HCT116 (cell line): ENCODE data around the gene LIPT1. TPM values are rescaled to one million over a fixed set of nuclear protein-coding genes. Genes with fewer than 3 reads are reported as not detected.

ENCODE experiments used
- ATAC-seq: fragments of 200-7000 bp; cut with Tn5 transposase; 2 replicates; pipeline ENCODE4 v1.9.1; 2020; ENCODE audit warnings: mild to moderate bottlenecking, moderate library complexity
- BruUV-seq: library from RNA; stranded (reverse); fragments of 400-500 nt; replicated peaks from 2 replicates; lab custom pipeline; 2021; lab: Mats Ljungman, UMichigan
- CTCF ChIA-PET: fragments of 300-600 bp; sonication (Branson Sonifier 250); formaldehyde crosslinking; loops from one replicate; lab custom pipeline; 2021; ENCODE audit warnings: antibody characterized with exemption; lab: Charles Lee
- POLR2A ChIA-PET: fragments of 300-600, 350-600 bp; sonication (Branson Sonifier 250); formaldehyde crosslinking; loops from one replicate; lab custom pipeline; 2021; ENCODE audit warnings: antibody characterized with exemption; lab: Charles Lee
- RAD21 ChIA-PET, 2 experiments: fragments of 300-600 bp; sonication (Branson Sonifier 250); formaldehyde crosslinking; loops; one replicate each; lab custom pipeline; 2023; ENCODE audit warnings: low total read pairs in 2 of 2; ENCODE audit not compliant: uncharacterized antibody in 2 of 2, unreplicated experiment in 2 of 2, low non-redundant PET in 1 of 2; lab: Charles Lee
- DNase-seq: peaks from one replicate; pipeline ENCODE4 v3.0.0-alpha.2; 2010; ENCODE audit warnings: low read depth, low spot score
- H2AFZ ChIP-seq: fragments of 200-600 bp; shearing (Covaris generic), sonication (generic); 2 replicates; pipeline ENCODE4 v1.6.1; 2017; ENCODE audit warnings: low read depth, mixed run types, mixed read lengths, antibody characterized with exemption, low read length; ENCODE audit not compliant: poor library complexity, severe bottlenecking
- H3K27ac ChIP-seq: 2 replicates; pipeline ENCODE4 v1.5.1; 2012; ENCODE audit warnings: low read depth, low read length
- H3K27me3 ChIP-seq: fragments of 200-600 bp; sonication (generic); 2 replicates; pipeline ENCODE4 v1.6.1; 2016; ENCODE audit warnings: mixed run types, low read length, mixed read lengths; ENCODE audit not compliant: insufficient read depth
- H3K36me3 ChIP-seq, 2 experiments: fragments of 200-500 bp in 1 of 2; fragments of 200-600 bp in 1 of 2; sonication (Bioruptor generic) in 1 of 2; sonication (generic) in 1 of 2; 2 replicates each; pipeline versions ENCODE4 v1.5.1 to v1.6.1; 2014 to 2016; ENCODE audit warnings: low read length in 2 of 2, inconsistent platforms in 1 of 2, mixed read lengths in 1 of 2, mixed run types in 1 of 2; ENCODE audit not compliant: insufficient read depth in 2 of 2, control insufficient read depth in 1 of 2
- H3K4me1 ChIP-seq, 2 experiments: fragments of 200-600 bp in 1 of 2; sonication (generic) in 1 of 2; 2 replicates each; pipeline versions ENCODE4 v1.5.1 to v1.6.1; 2012 to 2017; ENCODE audit warnings: low read length in 2 of 2, inconsistent platforms in 1 of 2, mild to moderate bottlenecking in 1 of 2, mixed read lengths in 1 of 2, mixed run types in 1 of 2, moderate library complexity in 1 of 2; ENCODE audit not compliant: insufficient read depth in 2 of 2, control insufficient read depth in 1 of 2
- H3K4me2 ChIP-seq: fragments of 200-600 bp; sonication (generic); 2 replicates; pipeline ENCODE4 v1.6.1; 2017; ENCODE audit warnings: mixed run types, low read length, mixed read lengths
- H3K4me3 ChIP-seq, 2 experiments: fragments of 200-600 bp in 1 of 2; sonication (generic) in 1 of 2; replicated peaks in 1 of 2; 2 replicates each; pipeline ENCODE4 v1.5.1; 2011 to 2016; ENCODE audit warnings: low read length in 2 of 2, control low read depth in 1 of 2, low read depth in 1 of 2, mild to moderate bottlenecking in 1 of 2, mixed read lengths in 1 of 2, mixed run types in 1 of 2
- H3K79me2 ChIP-seq: fragments of 200-600 bp; sonication (generic); 2 replicates; pipeline ENCODE4 v1.6.1; 2017; ENCODE audit warnings: mild to moderate bottlenecking, mixed run types, low read length, moderate library complexity, mixed read lengths; ENCODE audit not compliant: insufficient read depth
- H3K9ac ChIP-seq: fragments of 200-600 bp; sonication (generic); 2 replicates; pipeline ENCODE4 v1.6.1; 2016; ENCODE audit warnings: low read length, mixed read lengths
- H3K9me2 ChIP-seq: fragments of 200-600 bp; sonication (generic), shearing (Covaris generic); 2 replicates; pipeline ENCODE4 v1.6.1; 2017; ENCODE audit warnings: mixed run types, mild to moderate bottlenecking, moderate library complexity; ENCODE audit not compliant: insufficient read depth
- H3K9me3 ChIP-seq, 2 experiments: fragments of 200-500 bp in 1 of 2; fragments of 200-600 bp in 1 of 2; sonication (Bioruptor generic) in 1 of 2; sonication (generic) in 1 of 2; 2 replicates each; pipeline ENCODE4 v1.6.1; 2014 to 2017; ENCODE audit warnings: low read length in 2 of 2, mixed read lengths in 2 of 2, inconsistent platforms in 1 of 2, low read depth in 1 of 2, mild to moderate bottlenecking in 1 of 2, mixed run types in 1 of 2, moderate library complexity in 1 of 2; ENCODE audit not compliant: control insufficient read depth in 1 of 2, insufficient read depth in 1 of 2
- H4K20me1 ChIP-seq: fragments of 200-600 bp; sonication (generic), shearing (Covaris generic); 2 replicates; pipeline ENCODE4 v1.6.1; 2017; ENCODE audit warnings: mixed run types, mild to moderate bottlenecking, moderate library complexity; ENCODE audit not compliant: insufficient read depth
- ATF3 ChIP-seq: IDR thresholded peaks from 2 replicates; pipeline ENCODE4 v1.6.1; 2012
- CEBPB ChIP-seq: IDR thresholded peaks from 2 replicates; pipeline ENCODE4 v1.6.1; 2012; ENCODE audit warnings: low read depth
- EGR1 ChIP-seq: IDR thresholded peaks from 2 replicates; pipeline ENCODE4 v1.6.1; 2012; ENCODE audit warnings: low read depth
- ELF1 ChIP-seq: IDR thresholded peaks from 2 replicates; pipeline ENCODE4 v1.6.1; 2012; ENCODE audit warnings: low read depth, borderline replicate concordance
- EZH2 ChIP-seq: fragments of 200-600 bp; sonication (generic); IDR thresholded peaks from 2 replicates; pipeline ENCODE4 v1.6.1; 2017; ENCODE audit warnings: antibody characterized with exemption, mixed run types
- EZH2phosphoT487 ChIP-seq: fragments of 200-600 bp; IDR thresholded peaks from 2 replicates; pipeline ENCODE4 v1.6.1; 2018; ENCODE audit warnings: antibody characterized with exemption, borderline replicate concordance
- MAX ChIP-seq: IDR thresholded peaks from 2 replicates; pipeline ENCODE4 v1.6.1; 2012
- POLR2AphosphoS5 ChIP-seq: IDR thresholded peaks from 2 replicates; pipeline ENCODE4 v1.6.1; 2011; ENCODE audit warnings: mild to moderate bottlenecking, low read depth, low read length, moderate library complexity
- RAD21 ChIP-seq: IDR thresholded peaks from 2 replicates; pipeline ENCODE4 v1.6.1; 2012; ENCODE audit warnings: low read depth, mild to moderate bottlenecking
- SIN3A ChIP-seq: IDR thresholded peaks from 2 replicates; pipeline ENCODE4 v1.6.1; 2012; ENCODE audit warnings: low read depth
- SP1 ChIP-seq: IDR thresholded peaks from 2 replicates; pipeline ENCODE4 v1.6.1; 2012; ENCODE audit warnings: low read depth
- SRF ChIP-seq: IDR thresholded peaks from 2 replicates; pipeline ENCODE4 v1.6.1; 2012; ENCODE audit warnings: low read depth
- TCF7L2 ChIP-seq: IDR thresholded peaks from 2 replicates; pipeline ENCODE4 v1.7.0; 2011; ENCODE audit warnings: borderline replicate concordance, inconsistent platforms; ENCODE audit not compliant: insufficient read depth, insufficient read length; ENCODE audit errors: extremely low read depth
- YY1 ChIP-seq: IDR thresholded peaks from 2 replicates; pipeline ENCODE4 v1.6.1; 2011; ENCODE audit warnings: low read length, low read depth, moderate library complexity, mild to moderate bottlenecking; ENCODE audit not compliant: insufficient replicate concordance; ENCODE audit errors: extremely low read depth
- ZFX ChIP-seq: fragments of 450-650 bp; IDR thresholded peaks from 2 replicates; pipeline ENCODE4 v1.6.1; 2017
- intact Hi-C: fragments of 100-400 bp; cut with micrococcal nuclease; formaldehyde crosslinking; loops from 2 replicates; pipeline ENCODE4 v1.10.0; 2022
- total RNA-seq: library from RNA; stranded (reverse); gene quantifications from one replicate; pipeline ENCODE4 v1.2.1, GENCODE V29; 2021; ENCODE audit not compliant: unreplicated experiment
- TF ChIP-seq, protein P1 (sequence below): IDR thresholded peaks from 2 replicates; pipeline ENCODE4 v1.6.1; 2012; ENCODE audit warnings: low read depth
- TF ChIP-seq, protein P2 (sequence below), 3 experiments: fragments of 200-600 bp in 1 of 3; sonication (generic) in 1 of 3; IDR thresholded peaks in 2 of 3; conservative IDR thresholded peaks in 1 of 3; 2 replicates each; pipeline ENCODE4 v1.5.1; 2012 to 2017; ENCODE audit warnings: low read depth in 2 of 3, low read length in 2 of 3, antibody characterized with exemption in 1 of 3, borderline replicate concordance in 1 of 3, control low read depth in 1 of 3, mild to moderate bottlenecking in 1 of 3, mixed read lengths in 1 of 3, mixed run types in 1 of 3, moderate library complexity in 1 of 3; ENCODE audit not compliant: insufficient read depth in 1 of 3

Gene LIPT1
- total RNA-seq, 1 experiment from 2014 or later, result 8.5 TPM

DNA sequence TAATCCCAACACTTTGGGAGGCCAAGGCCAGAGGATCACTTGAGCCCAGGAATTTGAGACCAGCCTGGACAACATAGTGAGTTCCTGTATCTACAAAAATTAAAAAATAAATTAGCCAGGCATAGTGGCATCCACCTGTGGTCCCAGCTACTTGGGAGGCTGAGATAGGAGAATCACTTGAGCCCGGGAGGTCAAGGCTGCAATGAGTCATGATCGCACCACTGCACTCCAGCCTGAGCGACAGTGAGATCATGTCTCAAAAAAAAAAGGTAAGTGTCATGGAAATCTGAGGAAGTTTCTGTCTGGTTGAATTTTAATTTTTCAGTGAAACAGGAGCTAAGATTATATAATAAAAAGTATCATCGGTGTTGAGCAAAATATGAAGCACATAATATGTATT, 15.8 kb upstream of the LIPT1 start (continued):
- TF ChIP-seq SP1 (no peak), EGR1 (no peak)

DNA sequence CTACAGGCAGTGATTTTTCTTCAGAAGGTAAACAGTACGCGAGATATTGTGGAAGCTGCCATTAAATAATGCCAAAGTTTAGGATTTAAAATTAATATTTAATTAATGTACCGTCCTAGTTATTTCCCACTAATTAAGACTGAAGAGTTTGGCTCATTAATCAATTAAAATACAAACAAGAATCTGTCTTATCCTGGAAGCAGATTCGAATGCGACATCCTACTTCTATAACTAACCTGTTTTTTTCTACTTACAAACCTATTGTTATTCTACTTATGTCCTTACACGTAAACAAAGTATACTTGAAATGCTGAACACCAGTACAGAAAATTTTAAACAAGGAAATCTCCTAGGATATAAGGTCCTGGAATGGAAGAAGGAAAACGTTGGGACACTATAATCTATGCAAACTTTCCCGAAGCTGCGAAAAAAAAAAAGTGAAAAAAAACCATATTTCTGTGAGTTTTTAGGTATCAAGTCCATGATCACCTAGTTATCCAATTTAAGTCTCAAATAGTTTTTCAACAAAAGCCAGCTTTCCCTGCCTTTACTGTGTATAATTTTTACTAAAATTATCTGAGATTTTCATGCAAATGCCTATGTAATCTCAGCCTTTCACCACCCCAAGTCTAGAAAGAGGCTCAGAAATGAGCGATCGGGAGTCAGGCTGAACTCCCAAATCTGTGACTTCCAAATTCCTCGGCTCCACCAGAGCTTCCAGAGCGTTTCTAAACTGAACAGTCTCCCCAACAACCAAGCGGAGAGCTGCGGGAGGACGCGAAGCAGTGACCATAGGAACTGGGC, 14.5 kb upstream of the LIPT1 start:
- Histone ChIP-seq H3K9ac (peak overlapping the region; percentile 71), H4K20me1 (no peaks in the 10 kb centered on the region), H2AFZ (peak overlapping the region; percentile 56), H3K79me2 (no peaks in the 10 kb centered on the region), H3K4me1 (peaks cover 10 to 27% of the 10 kb centered on the region in 2 experiments), H3K9me2 (no peaks in the 10 kb centered on the region), H3K27ac (peak overlapping the region; percentile 87), H3K4me3 (peak overlapping the region; percentile 60 to 75), H3K27me3 (no peaks in the 10 kb centered on the region), H3K4me2 (peak overlapping the region; percentile 92), H3K36me3 (no peaks in the 10 kb centered on the region), H3K9me3 (no peaks in the 10 kb centered on the region)
- ChIA-PET RAD21 (no interaction called here), CTCF (interaction anchor here (2.1 kb wide), 1 partner anchor 491 kb away, joined by 9 read pairs; no protein-coding TSS in a partner anchor), POLR2A (interaction anchor here (1.4 to 2.2 kb wide), 4 partner anchors 13 to 197 kb away, joined by 5 to 9 read pairs (median 6); partner anchors contain the start of genes EIF5B, LIPT1, MITD1 and MRPL30)
- intact Hi-C loops, result no loop called here
- BruUV-seq, result TSS peak; percentile 42
- no peak for DNase-seq
- ATAC-seq, result no peak
- TF ChIP-seq POLR2AphosphoS5 (no peak), ELF1 (no peak), TCF7L2 (no peak), MAX (no peak), YY1 (no peak), EZH2 (no peak), CEBPB (no peak), SIN3A (no peak), EGR1 (no peak), ATF3 (no peak), ZFX (no peak), RAD21 (no peak), EZH2phosphoT487 (no peak), SRF (no peak)
- TF ChIP-seq, protein P1, sequence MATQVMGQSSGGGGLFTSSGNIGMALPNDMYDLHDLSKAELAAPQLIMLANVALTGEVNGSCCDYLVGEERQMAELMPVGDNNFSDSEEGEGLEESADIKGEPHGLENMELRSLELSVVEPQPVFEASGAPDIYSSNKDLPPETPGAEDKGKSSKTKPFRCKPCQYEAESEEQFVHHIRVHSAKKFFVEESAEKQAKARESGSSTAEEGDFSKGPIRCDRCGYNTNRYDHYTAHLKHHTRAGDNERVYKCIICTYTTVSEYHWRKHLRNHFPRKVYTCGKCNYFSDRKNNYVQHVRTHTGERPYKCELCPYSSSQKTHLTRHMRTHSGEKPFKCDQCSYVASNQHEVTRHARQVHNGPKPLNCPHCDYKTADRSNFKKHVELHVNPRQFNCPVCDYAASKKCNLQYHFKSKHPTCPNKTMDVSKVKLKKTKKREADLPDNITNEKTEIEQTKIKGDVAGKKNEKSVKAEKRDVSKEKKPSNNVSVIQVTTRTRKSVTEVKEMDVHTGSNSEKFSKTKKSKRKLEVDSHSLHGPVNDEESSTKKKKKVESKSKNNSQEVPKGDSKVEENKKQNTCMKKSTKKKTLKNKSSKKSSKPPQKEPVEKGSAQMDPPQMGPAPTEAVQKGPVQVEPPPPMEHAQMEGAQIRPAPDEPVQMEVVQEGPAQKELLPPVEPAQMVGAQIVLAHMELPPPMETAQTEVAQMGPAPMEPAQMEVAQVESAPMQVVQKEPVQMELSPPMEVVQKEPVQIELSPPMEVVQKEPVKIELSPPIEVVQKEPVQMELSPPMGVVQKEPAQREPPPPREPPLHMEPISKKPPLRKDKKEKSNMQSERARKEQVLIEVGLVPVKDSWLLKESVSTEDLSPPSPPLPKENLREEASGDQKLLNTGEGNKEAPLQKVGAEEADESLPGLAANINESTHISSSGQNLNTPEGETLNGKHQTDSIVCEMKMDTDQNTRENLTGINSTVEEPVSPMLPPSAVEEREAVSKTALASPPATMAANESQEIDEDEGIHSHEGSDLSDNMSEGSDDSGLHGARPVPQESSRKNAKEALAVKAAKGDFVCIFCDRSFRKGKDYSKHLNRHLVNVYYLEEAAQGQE, result no peak
- TF ChIP-seq, protein P2, sequence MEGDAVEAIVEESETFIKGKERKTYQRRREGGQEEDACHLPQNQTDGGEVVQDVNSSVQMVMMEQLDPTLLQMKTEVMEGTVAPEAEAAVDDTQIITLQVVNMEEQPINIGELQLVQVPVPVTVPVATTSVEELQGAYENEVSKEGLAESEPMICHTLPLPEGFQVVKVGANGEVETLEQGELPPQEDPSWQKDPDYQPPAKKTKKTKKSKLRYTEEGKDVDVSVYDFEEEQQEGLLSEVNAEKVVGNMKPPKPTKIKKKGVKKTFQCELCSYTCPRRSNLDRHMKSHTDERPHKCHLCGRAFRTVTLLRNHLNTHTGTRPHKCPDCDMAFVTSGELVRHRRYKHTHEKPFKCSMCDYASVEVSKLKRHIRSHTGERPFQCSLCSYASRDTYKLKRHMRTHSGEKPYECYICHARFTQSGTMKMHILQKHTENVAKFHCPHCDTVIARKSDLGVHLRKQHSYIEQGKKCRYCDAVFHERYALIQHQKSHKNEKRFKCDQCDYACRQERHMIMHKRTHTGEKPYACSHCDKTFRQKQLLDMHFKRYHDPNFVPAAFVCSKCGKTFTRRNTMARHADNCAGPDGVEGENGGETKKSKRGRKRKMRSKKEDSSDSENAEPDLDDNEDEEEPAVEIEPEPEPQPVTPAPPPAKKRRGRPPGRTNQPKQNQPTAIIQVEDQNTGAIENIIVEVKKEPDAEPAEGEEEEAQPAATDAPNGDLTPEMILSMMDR (IDR thresholded peaks at IDR 0.05 in 2 of 3, conservative IDR thresholded peaks at IDR 0.05 in 1 of 3; ENCODE audit: borderline replicate concordance in 1 of 3, insufficient read depth in 1 of 3, low read depth in 2 of 3, low read length in 2 of 3), result no peak
